Activated naive CD4-positive, alpha-beta T cell treated with Interleukin-2 at 50 U/mL for 16 hours (primary cell): Measurements from ENCODE around the gene ZNF75A.
A peak's percentile ranks its signal among the peaks of the same experiment; 100 is the strongest.

ENCODE experiments used
- DNase-seq: peaks from one replicate; pipeline ENCODE4 v3.0.0-alpha.2; 2020

Gene ZNF75A

DNA sequence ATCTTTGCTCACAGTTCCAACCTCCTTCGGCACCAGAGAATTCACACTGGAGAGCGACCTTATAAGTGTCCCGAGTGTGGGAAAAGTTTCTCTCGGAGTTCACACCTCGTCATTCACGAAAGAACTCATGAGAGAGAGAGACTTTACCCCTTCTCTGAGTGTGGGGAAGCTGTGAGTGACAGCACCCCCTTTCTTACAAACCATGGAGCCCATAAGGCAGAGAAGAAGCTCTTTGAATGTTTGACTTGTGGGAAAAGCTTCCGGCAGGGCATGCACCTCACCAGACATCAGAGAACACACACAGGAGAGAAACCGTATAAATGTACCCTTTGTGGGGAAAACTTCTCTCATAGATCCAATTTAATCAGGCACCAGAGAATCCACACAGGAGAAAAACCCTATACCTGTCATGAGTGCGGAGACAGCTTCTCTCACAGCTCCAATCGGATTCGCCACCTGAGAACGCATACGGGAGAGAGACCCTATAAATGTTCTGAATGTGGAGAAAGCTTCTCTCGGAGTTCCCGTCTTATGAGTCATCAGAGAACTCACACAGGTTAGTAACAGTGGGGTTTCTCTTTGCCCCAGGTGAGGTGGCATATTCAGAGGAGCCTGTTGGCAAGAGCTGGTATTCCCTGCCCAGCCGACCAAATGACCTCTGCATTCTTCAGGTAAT, 15.2 kb upstream of the ZNF75A start:
- DNase-seq, result no peak

DNA sequence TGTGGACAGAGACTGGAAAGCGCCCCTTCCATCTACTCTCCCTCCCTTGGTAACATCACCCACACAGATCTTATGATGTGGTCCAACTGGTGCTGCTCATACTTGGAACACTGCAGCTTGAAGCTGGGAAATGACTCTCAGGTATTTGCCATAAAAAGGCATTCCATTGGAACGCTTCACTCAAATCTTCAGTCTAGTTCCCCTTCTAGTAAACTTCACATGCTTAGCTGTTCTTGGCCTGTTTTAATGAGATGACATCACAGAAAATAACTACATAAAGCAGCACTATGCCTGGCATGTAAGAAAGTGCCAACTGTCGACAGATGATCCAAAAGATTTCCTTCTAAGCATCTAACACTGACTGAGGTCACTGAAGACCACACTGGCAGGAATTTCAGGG, 12.7 kb upstream of the ZNF75A start:
- DNase-seq, result no peak

DNA sequence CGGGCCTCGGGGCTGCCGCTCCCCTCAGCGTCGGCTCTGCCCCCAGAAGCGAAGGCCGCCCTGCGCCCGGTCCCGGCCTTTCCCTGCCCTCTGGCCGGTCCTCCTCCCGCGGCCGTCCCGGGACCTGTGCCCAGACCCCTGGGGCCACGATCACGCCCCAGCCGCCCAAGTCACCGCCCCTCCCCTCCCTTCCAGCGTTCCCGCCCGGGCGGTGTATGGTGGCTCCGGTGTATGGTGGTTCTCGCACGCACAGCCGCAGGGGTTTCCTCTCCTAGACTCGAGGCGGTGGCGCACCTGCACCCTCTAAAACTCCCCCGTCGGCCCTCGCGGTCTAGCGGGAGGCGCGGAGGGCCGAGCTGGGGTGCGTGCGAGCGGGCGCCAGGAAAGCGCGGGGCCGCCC, 10.1 kb upstream of the ZNF75A start:
- no peak for DNase-seq

DNA sequence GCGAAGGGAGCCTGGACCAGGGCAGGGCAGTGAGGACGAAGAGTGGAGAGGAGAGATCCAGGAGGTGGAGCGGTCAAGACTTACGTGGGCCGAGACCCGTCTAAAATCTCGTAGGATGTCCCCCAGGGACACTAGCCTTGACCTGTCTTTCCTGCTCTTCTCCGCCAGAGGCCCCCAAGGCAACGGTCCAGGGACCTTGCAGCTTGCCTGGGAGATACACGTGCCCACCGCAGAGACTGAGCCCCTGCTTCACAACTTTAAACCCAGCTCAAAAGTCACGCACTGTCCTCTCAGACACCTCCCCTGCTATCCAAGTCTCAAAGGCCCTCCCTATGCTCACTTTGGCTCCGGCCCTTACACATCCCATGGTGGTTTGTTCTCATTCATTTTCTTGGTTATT, 9.5 kb upstream of the ZNF75A start:
- no peak for DNase-seq

DNA sequence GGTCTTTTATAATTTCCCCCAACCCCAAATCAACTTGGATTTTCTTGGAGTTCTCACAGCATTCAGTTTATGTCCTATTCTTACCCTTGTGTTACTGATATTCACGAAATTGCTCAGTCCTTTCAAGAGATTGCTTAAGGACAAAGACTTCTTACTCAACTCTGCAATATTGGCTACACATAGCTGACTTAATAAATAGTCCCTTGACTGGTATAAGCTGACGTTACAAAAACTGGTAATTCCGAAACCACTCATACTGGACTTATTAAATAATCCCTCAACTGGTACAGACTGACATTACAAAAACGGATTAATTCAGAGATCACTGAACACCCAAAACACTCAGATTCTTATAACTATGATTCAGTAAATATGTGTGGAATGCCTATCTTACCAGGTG, 927 bp upstream of the ZNF75A start:
- DNase-seq, result no peak

DNA sequence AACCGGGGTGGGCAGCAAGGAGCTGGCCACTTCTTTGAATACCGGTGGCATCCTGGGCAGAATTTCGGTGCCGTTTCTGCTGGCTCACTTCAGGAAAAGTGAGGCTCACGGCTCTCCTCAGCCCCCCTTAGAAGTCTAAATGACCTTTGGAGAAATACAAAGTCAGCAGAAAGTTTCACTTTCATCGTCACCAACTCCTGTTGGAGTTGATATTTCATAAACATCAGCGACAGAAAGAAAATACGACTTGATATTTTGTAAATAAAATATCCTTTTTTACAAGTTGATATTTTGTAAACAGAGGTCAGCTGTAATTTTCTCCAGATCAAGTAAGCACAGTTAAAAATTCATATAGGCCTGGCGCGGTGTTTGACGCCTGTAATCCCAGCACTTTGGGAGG, 781 bp downstream of the ZNF75A start:
- no peak for DNase-seq

DNA sequence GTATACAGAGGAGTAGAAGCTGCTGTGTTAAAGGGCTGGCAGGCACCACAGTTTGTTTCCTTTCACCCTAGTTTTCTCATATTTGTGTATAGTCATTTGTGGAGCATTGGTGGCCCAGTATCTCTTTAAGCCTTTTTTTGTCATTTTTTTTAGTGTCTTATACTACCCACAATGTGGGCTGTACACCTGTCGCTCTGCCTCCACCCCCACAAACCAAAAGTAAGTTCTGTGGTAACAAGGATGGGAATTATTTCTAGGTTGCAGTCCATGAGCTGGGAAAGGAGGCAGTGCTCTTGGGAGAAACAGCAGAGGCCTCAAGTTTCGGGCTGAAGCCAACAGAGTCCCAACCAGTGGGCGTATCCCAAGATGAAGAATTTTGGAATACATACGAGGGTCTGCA, 6.2 kb downstream of the ZNF75A start:
- no peak for DNase-seq

DNA sequence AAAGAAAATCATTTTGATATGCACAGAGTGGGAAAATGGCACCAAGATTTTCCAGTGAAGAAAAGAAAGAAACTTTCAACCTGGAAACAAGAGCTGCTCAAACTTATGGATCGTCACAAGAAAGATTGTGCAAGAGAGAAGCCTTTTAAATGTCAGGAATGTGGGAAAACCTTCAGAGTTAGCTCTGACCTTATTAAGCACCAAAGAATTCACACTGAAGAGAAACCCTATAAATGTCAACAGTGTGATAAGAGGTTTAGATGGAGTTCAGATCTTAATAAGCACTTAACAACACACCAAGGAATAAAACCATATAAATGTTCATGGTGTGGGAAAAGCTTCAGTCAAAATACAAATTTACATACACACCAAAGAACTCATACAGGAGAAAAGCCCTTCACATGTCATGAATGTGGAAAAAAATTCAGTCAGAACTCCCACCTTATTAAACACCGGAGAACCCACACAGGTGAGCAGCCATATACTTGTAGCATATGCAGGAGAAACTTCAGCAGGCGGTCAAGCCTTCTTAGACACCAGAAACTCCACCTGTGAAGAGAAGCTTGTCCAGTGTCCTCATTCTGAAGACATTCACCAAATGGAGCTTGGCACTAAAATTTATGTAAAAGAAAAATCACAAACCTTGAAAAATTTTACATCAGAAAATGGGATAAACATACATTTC, 12.2 kb downstream of the ZNF75A start:
- no peak for DNase-seq

DNA sequence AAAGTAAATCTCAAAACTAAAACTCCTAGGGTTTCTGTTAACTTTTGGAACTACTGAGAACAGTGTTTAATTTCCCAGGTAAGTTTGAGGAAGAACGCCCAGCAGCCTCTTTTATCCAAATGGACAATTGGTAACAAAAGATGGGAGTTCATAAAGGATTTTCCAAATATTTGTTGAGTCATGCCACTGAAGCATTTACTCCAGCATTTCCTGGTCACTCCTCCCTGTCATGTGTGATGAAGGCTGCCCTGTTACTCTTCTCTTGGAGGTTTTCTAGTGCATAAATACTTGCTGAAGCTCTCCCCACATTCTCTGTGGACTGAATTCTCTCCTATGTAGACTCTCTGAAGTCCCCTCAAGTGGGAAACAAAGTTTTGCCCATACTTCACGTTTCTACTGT, 16.5 kb downstream of the ZNF75A start:
- DNase-seq, result no peak

DNA sequence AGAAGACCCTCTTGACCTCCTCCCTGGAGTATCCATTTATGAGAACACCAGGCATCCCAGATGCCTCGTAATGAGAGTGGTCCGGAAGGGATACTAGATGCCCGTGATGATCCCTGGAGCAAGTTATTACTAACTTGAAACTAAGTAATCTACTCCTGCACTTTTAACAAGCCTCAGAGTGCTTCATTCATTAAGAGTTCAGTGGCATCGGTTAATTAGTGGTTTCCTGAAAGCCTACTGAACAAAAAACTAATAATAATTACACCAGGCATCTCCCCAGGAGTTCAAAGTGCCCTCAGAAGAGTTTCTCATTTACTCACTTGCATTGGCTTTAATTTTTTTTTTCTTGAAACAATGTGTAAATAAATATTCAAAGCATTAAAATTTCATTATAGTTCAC, 22.2 kb downstream of the ZNF75A start:
- no peak for DNase-seq

DNA sequence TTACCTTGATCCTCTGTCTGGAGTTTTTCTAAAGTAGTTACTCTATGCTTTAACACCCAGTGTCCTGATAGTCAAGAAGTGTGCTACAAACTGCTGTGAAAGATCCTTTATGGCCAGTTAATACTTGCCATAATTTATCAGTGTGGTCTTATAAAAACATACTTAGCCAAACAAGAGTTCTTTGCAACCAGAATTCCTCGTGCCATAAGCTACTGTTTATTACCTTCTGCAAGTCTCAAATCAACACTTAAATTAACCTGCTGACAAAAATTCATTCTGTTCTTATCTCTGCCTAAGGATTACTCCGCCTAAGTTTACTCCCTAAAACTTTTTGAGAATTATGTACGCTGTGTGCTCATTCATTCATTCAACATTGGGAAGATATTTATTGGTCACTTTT, 22.8 kb downstream of the ZNF75A start:
- no peak for DNase-seq

DNA sequence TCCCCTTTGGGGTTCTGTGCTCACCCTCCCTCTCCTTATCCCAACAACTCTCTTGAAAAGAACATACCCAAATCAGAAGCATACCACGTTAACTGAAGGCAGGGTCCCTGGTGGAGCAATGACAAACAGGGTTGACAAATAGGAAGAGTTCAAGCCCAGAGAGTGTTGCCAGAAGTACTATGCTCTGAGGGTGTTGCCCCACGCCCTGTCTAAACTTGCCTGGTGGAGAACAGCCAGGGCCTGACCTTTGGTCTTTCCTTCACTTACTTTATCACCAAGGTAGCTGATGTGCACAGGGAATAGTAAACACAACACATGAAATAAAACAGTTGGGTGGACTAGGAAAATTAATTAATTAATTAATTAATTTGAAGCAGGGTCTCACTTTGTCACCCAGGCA, 23.3 kb downstream of the ZNF75A start:
- no peak for DNase-seq

DNA sequence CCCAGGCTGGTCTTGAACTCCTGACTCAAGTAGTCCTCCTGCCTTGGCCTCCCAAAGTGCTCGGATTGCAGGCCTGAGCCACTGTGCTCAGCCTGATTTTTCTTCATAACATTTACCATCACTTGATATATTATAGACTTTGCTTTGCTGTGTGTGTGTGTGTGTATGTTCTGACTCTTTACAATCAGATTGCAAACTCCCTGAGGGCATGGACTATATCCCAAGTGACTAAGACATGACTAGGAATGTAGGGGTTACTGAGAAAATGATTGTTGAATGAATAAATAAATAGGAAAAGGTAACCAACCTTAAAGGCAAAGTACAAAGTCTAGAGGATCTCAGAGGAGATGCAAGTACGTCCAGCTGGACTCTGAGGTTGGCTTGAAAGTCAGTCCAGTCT, 40.7 kb downstream of the ZNF75A start:
- no peak for DNase-seq

DNA sequence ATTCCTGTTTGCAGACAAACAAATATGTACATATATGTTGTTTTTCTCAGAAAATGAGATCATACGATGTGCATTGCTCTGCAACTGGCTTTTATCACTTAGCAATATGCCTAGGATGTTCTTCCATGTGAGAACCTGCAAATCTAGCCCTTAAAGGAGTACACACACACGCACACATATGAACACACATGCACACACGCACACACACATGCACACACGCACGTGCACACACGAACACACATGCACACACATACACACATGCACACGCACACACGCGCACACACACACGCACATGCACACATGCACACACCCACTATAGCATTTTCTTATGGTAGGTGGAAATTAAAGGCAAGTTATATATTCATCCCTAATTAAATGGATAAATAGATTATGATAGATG, 42.3 kb downstream of the ZNF75A start:
- DNase-seq, result no peak

DNA sequence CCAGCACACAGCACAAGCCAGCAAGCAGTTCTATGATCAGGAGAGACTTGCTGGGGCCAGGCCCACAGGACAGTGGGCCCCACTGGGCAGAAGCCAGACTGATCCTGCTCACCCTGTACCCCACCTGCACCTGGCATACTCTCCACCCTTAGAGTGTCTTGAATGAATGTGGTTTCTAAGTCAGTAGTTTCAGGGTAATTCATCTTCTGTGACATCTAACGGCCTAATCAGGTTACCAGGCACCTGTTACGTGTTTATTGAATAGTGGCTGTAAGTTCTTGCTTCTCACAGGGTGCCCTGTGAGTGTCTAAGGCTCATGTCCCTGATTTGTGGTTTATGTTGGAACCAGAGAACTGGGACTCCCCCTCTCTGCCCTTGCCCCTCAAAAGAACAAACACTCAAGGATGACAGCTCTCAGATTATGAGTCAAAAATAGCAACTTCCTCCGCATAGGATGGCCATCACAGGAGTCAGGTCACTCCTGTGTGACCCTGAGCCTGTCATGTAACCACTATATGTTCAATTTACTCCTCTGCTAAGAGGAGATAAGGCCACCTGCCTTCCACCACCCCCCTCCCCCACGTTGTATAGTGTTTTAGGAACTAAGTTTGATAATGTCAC, 43.4 kb downstream of the ZNF75A start:
- DNase-seq, result no peak

DNA sequence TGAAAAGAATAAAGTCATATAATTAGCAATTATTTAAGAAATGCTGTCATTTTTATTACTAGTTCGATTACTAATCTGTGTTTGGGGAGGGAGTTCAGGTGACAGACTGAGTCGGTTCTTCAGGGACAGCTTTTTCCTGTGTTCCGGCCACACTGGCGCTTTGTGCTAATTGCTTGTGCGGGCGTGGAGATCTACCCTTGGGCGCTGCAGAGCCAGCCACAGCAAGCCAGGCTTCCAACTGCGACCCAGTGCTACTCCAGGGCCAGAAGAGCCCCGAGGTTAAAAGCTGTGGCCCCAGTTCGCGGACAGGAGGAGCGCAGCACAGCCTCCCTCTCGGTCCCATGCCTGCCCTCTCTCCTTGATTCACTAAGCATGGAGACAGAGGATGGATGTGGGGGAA, 43.9 kb downstream of the ZNF75A start:
- DNase-seq, result no peak

DNA sequence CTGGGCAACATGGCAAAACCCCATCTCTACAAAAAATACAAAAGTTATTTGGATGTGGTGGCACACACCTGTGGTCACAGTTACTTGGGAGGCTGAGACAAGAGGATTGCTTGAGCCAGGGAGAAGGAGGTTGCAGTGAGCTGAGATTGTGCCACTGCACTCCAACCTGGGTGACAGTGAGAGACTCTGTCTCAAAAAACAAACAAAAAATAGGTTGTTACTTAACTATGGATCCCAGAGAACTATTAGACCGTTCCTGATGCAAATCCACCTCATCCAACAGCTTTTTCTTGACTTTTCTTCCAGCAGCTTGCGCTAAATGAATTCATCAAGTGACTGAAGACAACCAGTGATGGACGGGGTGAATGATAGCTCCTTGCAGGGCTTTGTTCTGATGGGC, 50.3 kb downstream of the ZNF75A start, which contains the start of gene OR2C1:
Gene OR2C1 (plus strand): TSS at position 301 of the 400 bp plus-strand sequence. CDS start 52 bp downstream, at position 353.
- no peak for DNase-seq

DNA sequence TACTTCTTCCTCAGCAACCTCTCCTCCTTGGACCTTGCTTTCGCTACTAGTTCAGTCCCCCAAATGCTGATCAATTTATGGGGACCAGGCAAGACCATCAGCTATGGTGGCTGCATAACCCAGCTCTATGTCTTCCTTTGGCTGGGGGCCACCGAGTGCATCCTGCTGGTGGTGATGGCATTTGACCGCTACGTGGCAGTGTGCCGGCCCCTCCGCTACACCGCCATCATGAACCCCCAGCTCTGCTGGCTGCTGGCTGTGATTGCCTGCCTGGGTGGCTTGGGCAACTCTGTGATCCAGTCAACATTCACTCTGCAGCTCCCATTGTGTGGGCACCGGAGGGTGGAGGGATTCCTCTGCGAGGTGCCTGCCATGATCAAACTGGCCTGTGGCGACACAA, 50.8 kb downstream of the ZNF75A start:
- no peak for DNase-seq

DNA sequence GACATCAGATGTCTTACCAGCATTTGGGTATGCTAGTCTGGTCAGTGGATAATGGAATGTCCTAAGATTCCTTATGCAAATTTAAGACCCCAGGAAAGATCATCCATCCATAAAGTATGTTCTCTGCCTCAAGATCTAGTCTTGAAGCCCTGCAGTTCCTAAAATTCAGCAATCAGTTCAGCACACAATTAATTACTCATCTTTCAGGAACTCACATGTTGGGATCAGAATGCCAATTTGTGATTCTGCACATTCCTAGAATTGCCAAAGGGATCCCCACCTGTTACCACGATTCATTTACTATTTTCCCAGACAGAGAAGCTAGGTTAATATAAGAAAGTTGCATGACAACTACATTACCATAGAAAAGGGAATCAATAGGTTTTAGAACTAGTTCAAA, 53.6 kb downstream of the ZNF75A start:
- no peak for DNase-seq

DNA sequence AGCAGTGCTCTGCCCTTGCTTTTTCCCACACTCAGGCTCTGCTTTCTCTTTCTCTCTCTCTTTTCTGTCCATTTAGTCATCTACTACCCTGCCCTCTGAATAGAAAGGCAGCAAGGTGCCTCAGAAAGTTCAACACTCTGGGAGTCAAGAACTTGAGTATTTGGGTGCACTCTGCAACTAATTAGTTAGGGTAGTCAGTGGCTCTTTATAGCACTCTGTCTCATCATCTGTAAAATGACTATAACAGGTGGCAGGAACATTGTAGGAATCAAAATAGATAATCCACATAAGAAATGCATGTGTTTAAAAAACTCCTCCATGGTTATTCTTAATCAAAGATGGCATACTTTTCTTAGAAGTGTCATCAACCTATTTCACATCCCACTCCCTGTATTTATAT, 57.6 kb downstream of the ZNF75A start:
- DNase-seq, result no peak

DNA sequence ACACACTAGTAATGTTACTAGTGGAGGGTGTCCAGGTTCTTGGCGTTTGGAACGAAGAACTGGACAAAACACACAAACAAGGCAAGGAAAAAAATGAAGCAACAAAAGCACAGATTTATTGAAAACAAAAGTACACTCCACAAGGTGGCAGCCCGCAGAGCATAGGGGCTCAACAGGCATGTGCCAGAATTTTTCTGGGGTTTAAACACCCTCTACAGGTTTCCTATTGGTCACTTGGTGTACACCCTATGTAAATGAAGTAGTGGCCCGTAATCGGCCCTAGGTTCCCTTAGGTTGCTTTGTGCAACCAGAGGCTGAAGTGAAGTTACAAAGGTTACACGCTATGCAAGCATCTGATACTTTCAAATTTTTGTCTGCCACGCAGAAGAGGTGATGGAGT, 58.5 kb downstream of the ZNF75A start:
- DNase-seq, result no peak

DNA sequence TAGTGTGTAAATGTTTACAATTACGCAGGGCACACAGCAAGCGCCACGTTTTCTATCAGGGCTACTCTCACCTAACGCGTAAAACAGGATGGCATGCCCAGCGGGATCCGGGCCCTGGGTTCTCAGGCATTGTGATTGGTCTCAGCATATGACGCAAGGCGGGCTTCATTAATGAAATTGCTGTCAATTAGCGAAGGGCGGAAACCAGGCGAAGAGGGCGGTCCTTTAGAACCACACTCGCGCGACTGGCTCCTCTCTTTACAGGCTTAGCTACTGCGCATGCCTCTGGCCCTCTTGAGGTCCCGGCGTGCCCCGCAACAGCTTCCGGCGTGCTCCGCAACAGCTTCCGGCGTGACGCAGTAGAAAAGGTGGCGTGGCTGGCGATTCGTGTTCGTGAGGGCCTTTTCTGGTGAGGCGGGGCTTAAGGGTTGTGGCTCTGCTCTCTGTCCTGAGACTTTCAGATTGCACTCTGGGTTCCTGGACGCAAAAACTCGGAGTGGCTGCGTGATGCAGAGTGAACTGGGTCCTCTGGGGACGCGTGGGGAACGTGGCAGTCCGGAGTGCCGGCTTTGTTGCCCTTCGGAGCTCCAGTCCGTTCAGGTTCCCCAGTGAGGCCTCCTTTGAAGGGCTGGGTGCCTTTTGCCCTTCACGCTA, 59.6 kb downstream of the ZNF75A start:
- DNase-seq, result peak; percentile 87
